BJ (cell line): ENCODE data around the gene CNTFR. TPM values are rescaled to one million over a fixed set of nuclear protein-coding genes. Genes with fewer than 3 reads are reported as not detected.

Experiments used
- CTCF ChIA-PET: fragments of 350-600 bp; formaldehyde crosslinking; extraction: SDS; loops from one replicate; lab custom pipeline; 2021; ENCODE audit warnings: antibody characterized with exemption, inconsistent platforms; lab: Yijun Ruan, JAX
- POLR2A ChIA-PET: fragments of 300-600 bp; sonication (Branson Sonifier 250); formaldehyde crosslinking; extraction: SDS; loops from one replicate; lab custom pipeline; 2021; ENCODE audit warnings: antibody characterized with exemption; lab: Charles Lee
- DNase-seq: peaks from one replicate; pipeline ENCODE4 v3.0.0-alpha.2; 2011; ENCODE audit warnings: low read depth
- H3K27me3 ChIP-seq: 2 replicates; pipeline ENCODE4 v1.6.0; 2011; ENCODE audit warnings: low read length; ENCODE audit not compliant: control insufficient read depth, insufficient read depth
- H3K36me3 ChIP-seq: 2 replicates; pipeline ENCODE4 v1.5.1; 2011; ENCODE audit warnings: low read length; ENCODE audit not compliant: control insufficient read depth, insufficient read depth
- H3K4me3 ChIP-seq: 2 replicates; pipeline ENCODE4 v1.5.1; 2011; ENCODE audit warnings: low read depth, mild to moderate bottlenecking, control low read depth, low read length
- CTCF ChIP-seq: IDR thresholded peaks from 2 replicates; pipeline ENCODE4 v1.5.1; 2011; ENCODE audit warnings: low read depth, mild to moderate bottlenecking, control low read depth, inconsistent platforms, low read length, moderate library complexity; ENCODE audit not compliant: insufficient read depth
- polyA plus RNA-seq: library from polyadenylated mRNA; depleted of rRNA; stranded (reverse); fragments of >200 nt; gene quantifications from 2 replicates; pipeline ENCODE4 v1.2.3, GENCODE V29; 2011

CNTFR gene
- polyA plus RNA-seq, 1 experiment = 0.09 TPM

GRCh38 chr9:34518896-34519295, 70.6 kb downstream of the CNTFR start:
- Histone ChIP-seq H3K27me3 (peaks cover 10% of the 10 kb centered on the region), H3K36me3 (no peaks in the 10 kb centered on the region), H3K4me3 (no peak overlapping the region)
- CTCF ChIA-PET = interaction anchor here (0.9 to 1.7 kb wide), 4 partner anchors 19 to 119 kb away, joined by 3 to 5 read pairs (median 4); no protein-coding TSS in a partner anchor
- TF ChIP-seq CTCF = no peak
- POLR2A ChIA-PET = no interaction called here
- no peak for DNase-seq

DNA sequence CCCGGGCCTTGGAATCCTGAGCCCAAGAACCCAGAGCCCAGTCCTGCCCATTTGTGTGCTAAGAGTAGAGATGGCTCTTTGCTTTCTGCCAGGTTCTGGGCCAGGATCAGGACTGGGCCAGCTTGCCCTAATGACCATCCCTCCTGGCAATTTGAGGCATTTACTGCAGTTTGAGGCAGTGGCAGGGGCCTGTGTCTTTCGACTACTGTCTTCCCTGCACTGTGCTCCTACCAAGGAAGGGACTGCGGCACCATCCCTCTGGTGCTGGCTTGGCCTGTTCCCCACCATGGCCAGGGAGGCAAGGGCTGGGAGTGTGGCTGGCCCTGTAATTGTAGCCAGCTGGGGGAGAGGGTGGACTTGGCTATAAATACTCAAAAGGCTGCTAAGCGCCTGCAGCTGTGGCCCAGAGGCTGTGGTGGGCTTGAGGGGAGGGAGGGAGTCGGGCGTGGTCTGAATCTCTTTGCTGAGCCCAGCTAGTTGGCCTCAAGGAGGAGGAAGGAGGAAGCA, 71.4 kb downstream of the CNTFR start:
- CTCF ChIA-PET = interaction anchor here (1.2 to 1.9 kb wide), 5 partner anchors 16 to 114 kb away, joined by 3 to 6 read pairs (median 4); no protein-coding TSS in a partner anchor
- H3K36me3 ChIP-seq = no peaks in the 10 kb centered on the region
- TF ChIP-seq CTCF = no peak
- DNase-seq = no peak
- peaks cover 10% of the 10 kb centered on the region for H3K27me3 ChIP-seq
- POLR2A ChIA-PET = no interaction called here
- H3K4me3 ChIP-seq = no peak overlapping the region

DNA sequence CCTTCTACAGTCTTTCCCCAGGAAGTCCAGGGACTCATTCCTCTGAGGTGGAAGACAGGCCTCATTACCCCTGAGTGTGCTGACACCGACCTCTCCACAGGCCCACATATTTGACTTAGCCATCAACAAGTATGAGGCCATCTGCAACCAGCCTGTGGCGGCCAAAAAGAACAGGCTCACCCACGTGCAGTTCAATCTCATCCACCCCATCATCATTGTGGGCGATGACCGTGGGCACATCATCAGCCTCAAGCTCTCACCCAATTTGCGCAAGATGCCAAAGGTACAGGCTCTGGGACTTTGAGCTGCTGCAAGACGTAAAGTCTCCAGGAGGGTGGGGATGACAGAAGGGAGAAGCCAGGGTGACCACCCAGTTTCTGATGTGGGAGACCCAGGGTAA, 72.3 kb downstream of the CNTFR start:
- no peaks in the 10 kb centered on the region for H3K36me3 ChIP-seq
- DNase-seq = no peak
- H3K27me3 ChIP-seq = peaks cover 11% of the 10 kb centered on the region
- H3K4me3 ChIP-seq = no peak overlapping the region
- CTCF ChIA-PET = interaction anchor here (1.3 to 1.9 kb wide), 2 partner anchors 15 to 74 kb away, joined by 3 to 6 read pairs; no protein-coding TSS in a partner anchor
- POLR2A ChIA-PET = no interaction called here
- TF ChIP-seq CTCF = no peak

DNA sequence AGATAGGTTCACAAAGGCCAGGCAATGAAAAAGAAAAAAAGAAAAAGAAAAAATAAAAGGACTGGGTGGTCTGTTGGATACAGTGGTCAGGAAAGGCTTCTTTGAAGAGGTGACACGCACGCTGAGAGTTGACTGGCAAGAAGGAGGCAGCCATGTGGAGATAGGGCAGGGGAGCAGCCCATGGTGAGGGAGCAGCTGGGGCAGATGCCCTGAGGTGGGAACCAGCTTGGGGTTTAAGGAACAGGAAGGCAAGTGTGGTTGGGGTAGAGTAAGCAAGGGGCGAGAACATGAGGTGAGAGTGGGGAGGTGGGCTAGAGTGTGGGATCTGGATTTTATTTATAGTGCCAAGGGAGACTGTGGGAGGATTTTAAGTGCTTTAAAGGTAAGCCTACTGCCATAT, 73.6 kb downstream of the CNTFR start:
- CTCF ChIA-PET = no interaction called here
- Histone ChIP-seq H3K36me3 (no peaks in the 10 kb centered on the region), H3K27me3 (peaks cover 7% of the 10 kb centered on the region), H3K4me3 (no peak overlapping the region)
- no peak for TF ChIP-seq CTCF
- no peak for DNase-seq
- POLR2A ChIA-PET = no interaction called here

GRCh38 chr9:34514816-34515215, 74.7 kb downstream of the CNTFR start:
- TF ChIP-seq CTCF = no peak
- Histone ChIP-seq H3K27me3 (peaks cover 12% of the 10 kb centered on the region), H3K36me3 (no peaks in the 10 kb centered on the region), H3K4me3 (no peak overlapping the region)
- DNase-seq = no peak
- POLR2A ChIA-PET = no interaction called here
- CTCF ChIA-PET = interaction anchor here (3.0 kb wide), 1 partner anchor 14 kb away, joined by 23 read pairs; no protein-coding TSS in a partner anchor
